HepG2 (cell line): ENCODE results near the gene PTX4. TPM values are rescaled to one million over a fixed set of nuclear protein-coding genes. Genes with fewer than 3 reads are reported as not detected.

Experiments used
- ATAC-seq: fragments of 200-7000 bp; cut with Tn5 transposase; 3 replicates; pipeline ENCODE4 v1.9.1; 2020; ENCODE audit warnings: mild to moderate bottlenecking, moderate library complexity
- BruUV-seq: library from RNA; stranded (reverse); fragments of 400-500 nt; replicated peaks from 2 replicates; lab custom pipeline; 2021; lab: Mats Ljungman, UMichigan
- CTCF ChIA-PET: fragments of 300-600 bp; formaldehyde crosslinking; extraction: SDS; loops from one replicate; lab custom pipeline; 2021; ENCODE audit warnings: low total read pairs, inconsistent platforms, low intra/inter-chr PET ratio; lab: Yijun Ruan, JAX
- POLR2A ChIA-PET: fragments of 350-600 bp; sonication (Branson Sonifier 250); formaldehyde crosslinking; loops from one replicate; lab custom pipeline; 2020; ENCODE audit warnings: antibody characterized with exemption, inconsistent platforms; lab: Yijun Ruan, JAX
- DNase-seq: peaks from one replicate; pipeline ENCODE4 v3.0.0-alpha.2; 2015; ENCODE audit warnings: low spot score
- FAIRE-seq: peaks from 3 replicates; lab custom pipeline; 2011; peaks lifted over from hg19 to GRCh38; lab: Jason Lieb, UNC
- H2AFZ ChIP-seq: one replicate; pipeline ENCODE4 v1.6.1; 2011; ENCODE audit warnings: low read length, inconsistent platforms
- H3K27ac ChIP-seq: fragments of 300-600 bp; 3 replicates; pipeline ENCODE4 v1.8.0; 2011; ENCODE audit warnings: mixed run types, mild to moderate bottlenecking, mixed read lengths, low read length, inconsistent platforms; ENCODE audit not compliant: insufficient read depth; ENCODE audit errors: extremely low read length
- H3K27me3 ChIP-seq, 2 experiments: fragments of 200-600 bp in 1 of 2; 2 replicates in 1 of 2; 3 replicates in 1 of 2; pipeline versions ENCODE4 v1.6.0 to v1.8.0; 2011; ENCODE audit warnings: low read length in 2 of 2, mild to moderate bottlenecking in 2 of 2, moderate library complexity in 2 of 2, inconsistent platforms in 1 of 2; ENCODE audit not compliant: insufficient read depth in 2 of 2, control insufficient read depth in 1 of 2
- H3K36me3 ChIP-seq, 2 experiments: fragments of 200-600 bp in 1 of 2; replicated peaks in 1 of 2; 2 replicates in 1 of 2; 3 replicates in 1 of 2; pipeline versions ENCODE4 v1.5.1 to v1.8.0; 2011; ENCODE audit warnings: low read length in 2 of 2, inconsistent platforms in 1 of 2; ENCODE audit not compliant: insufficient read depth in 2 of 2, control insufficient read depth in 1 of 2
- H3K4me1 ChIP-seq: 2 replicates; pipeline ENCODE4 v1.5.1; 2012; ENCODE audit warnings: low read length, inconsistent platforms; ENCODE audit not compliant: insufficient read depth
- H3K4me2 ChIP-seq: 2 replicates; pipeline ENCODE4 v1.6.0; 2011; ENCODE audit warnings: low read depth, low read length, inconsistent platforms
- H3K4me3 ChIP-seq, 3 experiments: fragments of 200-600 bp in 1 of 3; sonication (generic), shearing (Covaris generic) in 1 of 3; replicated peaks in 1 of 3; 2 replicates each; pipeline ENCODE4 v1.5.1; 2011 to 2016; ENCODE audit warnings: low read length in 3 of 3, inconsistent platforms in 2 of 3, low read depth in 2 of 3, mild to moderate bottlenecking in 2 of 3, control low read depth in 1 of 3, mixed read lengths in 1 of 3; ENCODE audit not compliant: insufficient read depth in 1 of 3
- H3K79me2 ChIP-seq: one replicate; pipeline ENCODE4 v1.6.1; 2011; ENCODE audit warnings: low read length, inconsistent platforms; ENCODE audit not compliant: insufficient read depth
- H3K9ac ChIP-seq: 2 replicates; pipeline ENCODE4 v1.6.0; 2011; ENCODE audit warnings: mild to moderate bottlenecking, low read depth, low read length, inconsistent platforms; ENCODE audit not compliant: insufficient read depth
- H3K9me3 ChIP-seq: 2 replicates; pipeline ENCODE4 v1.5.1; 2012; ENCODE audit warnings: mild to moderate bottlenecking, low read length
- H4K20me1 ChIP-seq: 2 replicates; pipeline ENCODE4 v1.6.0; 2011; ENCODE audit warnings: inconsistent platforms, mild to moderate bottlenecking, low read length, moderate library complexity; ENCODE audit not compliant: insufficient read depth
- ASH2L ChIP-seq: fragments of 300-600, 200-600 bp; sonication (generic); IDR thresholded peaks from 2 replicates; pipeline ENCODE4 v1.7.0; 2017; ENCODE audit warnings: low read depth, mild to moderate bottlenecking, moderate library complexity, mixed read lengths, low read length; ENCODE audit not compliant: insufficient read length
- PHF8 ChIP-seq: sonication (generic); formaldehyde crosslinking; IDR thresholded peaks from 2 replicates; pipeline ENCODE4 v1.5.0; 2020; ENCODE audit warnings: missing genetic modification reagents
- RBFOX2 ChIP-seq: fragments of 200-400 bp; formaldehyde crosslinking; IDR thresholded peaks from 2 replicates; pipeline ENCODE4 v1.6.1; 2017; ENCODE audit warnings: low read depth, mild to moderate bottlenecking, low read length
- SMYD3 ChIP-seq: sonication (generic); formaldehyde crosslinking; IDR thresholded peaks from 2 replicates; pipeline ENCODE4 v1.8.1; 2023; ENCODE audit warnings: mild to moderate bottlenecking, missing genetic modification reagents
- ZKSCAN8 ChIP-seq: IDR thresholded peaks from 2 replicates; pipeline ENCODE4 v1.6.1; 2016; ENCODE audit warnings: borderline replicate concordance, missing genetic modification reagents, missing compliant biosample characterization
- ZMYM3 ChIP-seq: sonication (generic); formaldehyde crosslinking; IDR thresholded peaks from 2 replicates; pipeline ENCODE4 v1.5.1; 2020; ENCODE audit warnings: mild to moderate bottlenecking, missing genetic modification reagents
- ZNF616 ChIP-seq: sonication (generic); formaldehyde crosslinking; IDR thresholded peaks from 2 replicates; pipeline ENCODE4 v1.5.0; 2020; ENCODE audit warnings: low read depth, mild to moderate bottlenecking, missing genetic modification reagents
- ZNF703 ChIP-seq: sonication (generic); formaldehyde crosslinking; IDR thresholded peaks from 2 replicates; pipeline ENCODE4 v1.5.1; 2020; ENCODE audit warnings: missing genetic modification reagents, mild to moderate bottlenecking, moderate library complexity, borderline replicate concordance
- ZNF850 ChIP-seq: sonication (generic); formaldehyde crosslinking; conservative IDR thresholded peaks from 2 replicates; pipeline ENCODE4 v1.9.0; 2021; ENCODE audit warnings: mild to moderate bottlenecking, missing genetic modification reagents
- ZNF879 ChIP-seq: sonication (generic); formaldehyde crosslinking; IDR thresholded peaks from 2 replicates; pipeline ENCODE4 v1.8.1; 2023; ENCODE audit warnings: missing genetic modification reagents
- ZSCAN25 ChIP-seq: sonication (generic); formaldehyde crosslinking; IDR thresholded peaks from 2 replicates; pipeline ENCODE4 v1.8.0; 2022; ENCODE audit warnings: mild to moderate bottlenecking, missing genetic modification reagents
- WGBS: methylation state at CpG from one replicate; pipeline ENCODE4 v1.1.6; 2017; ENCODE audit warnings: low lambda C conversion rate; 5-methylcytosine and 5-hydroxymethylcytosine counted together
- in situ Hi-C: cut with HindIII; loops from 2 replicates; pipeline ENCODE4 v1.10.0; 2017; ENCODE audit warnings: low pct_unique_long_range_greater_than_20kb; ENCODE audit not compliant: extremely low pct_ligation_motif_present
- intact Hi-C: fragments of 100-400 bp; cut with micrococcal nuclease; formaldehyde crosslinking; loops from one replicate; pipeline ENCODE4 v1.10.0; 2022; ENCODE audit not compliant: unreplicated experiment
- polyA plus RNA-seq, 8 experiments: library from polyadenylated mRNA; depleted of rRNA in 3 of 8; stranded (reverse) in 7 of 8; unstranded in 1 of 8; fragments of >200 nt; fragmentation: Illumina TruSeq in 4 of 8; extraction: Trizol in 4 of 8; gene quantifications; 2 replicates each; pipeline versions ENCODE4 v1.2.1 to v1.2.3, GENCODE V29; 2011 to 2016; ENCODE audit warnings: low read depth in 4 of 8, missing spikeins in 1 of 8, mixed read lengths in 1 of 8; ENCODE audit not compliant: insufficient read depth in 1 of 8
- total RNA-seq, 5 experiments: library from RNA; depleted of rRNA; stranded (reverse); fragments of >200 nt; fragmentation: Illumina TruSeq; extraction: Trizol; gene quantifications; 2 replicates each; pipeline ENCODE4 v1.2.3, GENCODE V29; 2016; ENCODE audit warnings: low read depth in 1 of 5
- TF ChIP-seq, protein P1 (sequence below): sonication (generic); formaldehyde crosslinking; IDR thresholded peaks from 2 replicates; pipeline ENCODE4 v1.5.1; 2020; ENCODE audit warnings: missing genetic modification reagents, mild to moderate bottlenecking, borderline replicate concordance
- TF ChIP-seq, protein P2 (sequence below): sonication (generic); formaldehyde crosslinking; IDR thresholded peaks from 2 replicates; pipeline ENCODE4 v1.5.1; 2020; ENCODE audit warnings: missing genetic modification reagents, mild to moderate bottlenecking, borderline replicate concordance
- TF ChIP-seq, protein P3 (sequence below): sonication (generic); formaldehyde crosslinking; conservative IDR thresholded peaks from 2 replicates; pipeline ENCODE4 v1.8.1; 2023; ENCODE audit warnings: missing genetic modification reagents

Gene PTX4
- total and polyA plus RNA-seq, 2 of the 13 experiments (the other 11 are each of a cell fraction or from before 2014, with no cell fraction given) = 0.04 TPM; not detected in 1

DNA sequence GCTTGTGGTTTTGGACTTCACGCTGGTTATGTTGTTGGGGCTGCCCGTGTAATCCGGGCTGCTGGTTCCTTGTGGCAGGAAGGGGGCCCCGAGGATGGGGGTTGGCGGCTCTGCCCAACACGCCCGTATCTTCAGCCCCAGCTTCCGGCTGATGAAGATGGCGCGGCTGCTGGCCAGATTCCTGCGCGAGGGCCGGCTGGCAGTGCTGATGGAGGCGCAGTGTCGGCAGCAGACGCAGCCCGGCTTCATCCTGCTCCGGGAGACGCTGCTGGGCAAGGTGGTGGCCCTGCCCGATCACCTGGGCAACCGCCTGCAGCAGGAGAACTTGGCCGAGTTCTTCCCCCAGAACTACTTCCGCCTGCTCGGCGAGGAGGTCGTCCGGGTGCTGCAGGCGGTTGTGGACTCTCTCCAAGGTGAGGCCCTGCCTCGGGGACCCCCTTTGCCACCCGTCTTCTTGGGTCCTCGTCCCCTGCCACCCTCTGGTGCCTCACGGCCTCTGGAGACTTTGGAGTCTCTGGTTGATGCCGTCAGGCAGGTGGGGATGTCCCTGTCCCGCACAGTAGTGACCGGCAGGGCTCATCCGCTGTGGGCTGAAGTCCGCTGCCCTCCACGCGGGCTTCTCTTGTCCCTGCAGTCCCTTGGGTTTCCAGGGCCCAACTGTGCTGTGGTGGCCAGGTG is 6.6 kb upstream of the PTX4 start:
- Histone ChIP-seq H3K4me2 (no peak overlapping the region), H3K79me2 (peaks cover 3% of the 10 kb centered on the region), H3K27me3 (peaks cover 1 to 2% of the 10 kb centered on the region in 2 experiments; a peak in 2 of 5 replicates), H3K4me3 (no peak overlapping the region), H2AFZ (no peak overlapping the region), H3K27ac (no peak overlapping the region), H4K20me1 (no peaks in the 10 kb centered on the region), H3K4me1 (peaks cover 30% of the 10 kb centered on the region), H3K36me3 (peaks cover 2 to 20% of the 10 kb centered on the region in 2 experiments; a peak in 2 of 5 replicates), H3K9ac (no peak overlapping the region), H3K9me3 (no peaks in the 10 kb centered on the region)
- CTCF ChIA-PET = no interaction called here
- BruUV-seq = no TSS peak
- POLR2A ChIA-PET = no interaction called here
- 94% methylated on average over 10 of the region's 39 CpGs for WGBS
- intact Hi-C loops = no loop called here
- no peak for TF ChIP-seq ZKSCAN8 (CRISPR knock-in tag)
- no peak for TF ChIP-seq ZNF616
- TF ChIP-seq RBFOX2 = 0 out of 2 replicates have a peak, but pooled peaks have one; percentile 31
- FAIRE-seq (no peak), ATAC-seq (no peak), DNase-seq (no peak)
- in situ Hi-C loops = no loop called here

DNA sequence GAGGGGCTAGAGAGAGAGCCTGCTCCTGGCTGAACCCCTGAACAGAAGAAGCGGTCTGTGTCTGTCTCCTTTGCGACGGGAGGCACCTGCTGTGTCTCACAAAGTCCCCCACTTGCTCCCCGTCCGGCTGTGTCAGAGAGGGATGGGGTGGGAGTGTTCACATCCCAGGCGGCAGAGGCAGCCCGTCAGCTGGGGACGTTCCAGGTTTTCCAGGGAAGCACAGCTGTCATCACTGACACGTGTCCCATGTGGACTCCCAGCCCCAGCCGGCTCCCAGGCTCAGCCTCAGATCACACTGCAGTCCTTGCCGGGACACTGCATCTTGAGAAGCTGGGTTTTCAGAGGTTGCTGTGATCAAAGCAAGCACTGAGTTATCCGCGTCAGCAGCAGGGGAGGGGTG is 6.0 kb upstream of the PTX4 start:
- peak overlapping the region; percentile 75 for H3K4me2 ChIP-seq
- WGBS = 100% methylated on average over 4 of the region's 13 CpGs
- no peak overlapping the region for H3K9ac ChIP-seq
- H3K79me2 ChIP-seq = peaks cover 3% of the 10 kb centered on the region
- no peak overlapping the region for H2AFZ ChIP-seq
- POLR2A ChIA-PET = interaction anchor here (0.6 kb wide), 1 partner anchor 10 kb away, joined by 3 read pairs; no protein-coding TSS in a partner anchor
- H3K27ac ChIP-seq = no peak overlapping the region
- peaks cover 30% of the 10 kb centered on the region for H3K4me1 ChIP-seq
- peak overlapping the region in 1 of 3 experiments; percentile 95; a peak in 2 of 6 replicates for H3K4me3 ChIP-seq
- intact Hi-C loops (no loop called here), in situ Hi-C loops (no loop called here)
- BruUV-seq = no TSS peak
- no peak for FAIRE-seq
- H3K27me3 ChIP-seq = peaks cover 2 to 6% of the 10 kb centered on the region in 2 experiments; a peak in 2 of 5 replicates
- no peaks in the 10 kb centered on the region for H3K9me3 ChIP-seq
- no peaks in the 10 kb centered on the region for H4K20me1 ChIP-seq
- peaks cover 2 to 20% of the 10 kb centered on the region in 2 experiments; a peak in 2 of 5 replicates for H3K36me3 ChIP-seq
- DNase-seq = no peak
- CTCF ChIA-PET = no interaction called here
- no peak for ATAC-seq
- TF ChIP-seq ASH2L (no peak), SMYD3 (CRISPR knock-in tag) (no peak), ZNF850 (no peak), ZNF703 (CRISPR knock-in tag) (no peak), ZMYM3 (no peak), ZSCAN25 (CRISPR knock-in tag) (no peak), PHF8 (no peak), ZNF879 (CRISPR knock-in tag) (no peak)
- TF ChIP-seq, protein P1, sequence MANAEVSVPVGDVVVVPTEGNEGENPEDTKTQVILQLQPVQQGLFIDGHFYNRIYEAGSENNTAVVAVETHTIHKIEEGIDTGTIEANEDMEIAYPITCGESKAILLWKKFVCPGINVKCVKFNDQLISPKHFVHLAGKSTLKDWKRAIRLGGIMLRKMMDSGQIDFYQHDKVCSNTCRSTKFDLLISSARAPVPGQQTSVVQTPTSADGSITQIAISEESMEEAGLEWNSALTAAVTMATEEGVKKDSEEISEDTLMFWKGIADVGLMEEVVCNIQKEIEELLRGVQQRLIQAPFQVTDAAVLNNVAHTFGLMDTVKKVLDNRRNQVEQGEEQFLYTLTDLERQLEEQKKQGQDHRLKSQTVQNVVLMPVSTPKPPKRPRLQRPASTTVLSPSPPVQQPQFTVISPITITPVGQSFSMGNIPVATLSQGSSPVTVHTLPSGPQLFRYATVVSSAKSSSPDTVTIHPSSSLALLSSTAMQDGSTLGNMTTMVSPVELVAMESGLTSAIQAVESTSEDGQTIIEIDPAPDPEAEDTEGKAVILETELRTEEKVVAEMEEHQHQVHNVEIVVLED (CRISPR knock-in tag) = no peak
- TF ChIP-seq, protein P2, sequence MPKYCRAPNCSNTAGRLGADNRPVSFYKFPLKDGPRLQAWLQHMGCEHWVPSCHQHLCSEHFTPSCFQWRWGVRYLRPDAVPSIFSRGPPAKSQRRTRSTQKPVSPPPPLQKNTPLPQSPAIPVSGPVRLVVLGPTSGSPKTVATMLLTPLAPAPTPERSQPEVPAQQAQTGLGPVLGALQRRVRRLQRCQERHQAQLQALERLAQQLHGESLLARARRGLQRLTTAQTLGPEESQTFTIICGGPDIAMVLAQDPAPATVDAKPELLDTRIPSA (CRISPR knock-in tag) = no peak
- TF ChIP-seq, protein P3, sequence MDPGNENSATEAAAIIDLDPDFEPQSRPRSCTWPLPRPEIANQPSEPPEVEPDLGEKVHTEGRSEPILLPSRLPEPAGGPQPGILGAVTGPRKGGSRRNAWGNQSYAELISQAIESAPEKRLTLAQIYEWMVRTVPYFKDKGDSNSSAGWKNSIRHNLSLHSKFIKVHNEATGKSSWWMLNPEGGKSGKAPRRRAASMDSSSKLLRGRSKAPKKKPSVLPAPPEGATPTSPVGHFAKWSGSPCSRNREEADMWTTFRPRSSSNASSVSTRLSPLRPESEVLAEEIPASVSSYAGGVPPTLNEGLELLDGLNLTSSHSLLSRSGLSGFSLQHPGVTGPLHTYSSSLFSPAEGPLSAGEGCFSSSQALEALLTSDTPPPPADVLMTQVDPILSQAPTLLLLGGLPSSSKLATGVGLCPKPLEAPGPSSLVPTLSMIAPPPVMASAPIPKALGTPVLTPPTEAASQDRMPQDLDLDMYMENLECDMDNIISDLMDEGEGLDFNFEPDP (CRISPR knock-in tag) = no peak
